GM20431 (cell line): ENCODE data around the gene ZBTB8OS.
"Not testable (repeated sequence)": the region's sequence is repeated elsewhere in the genome, so short reads cannot be mapped to it uniquely, and the experiment has no call there.

Source experiments
- in situ Hi-C: fragments of 300-500 bp; cut with MseI, MboI; formaldehyde crosslinking; loops from one replicate; pipeline ENCODE4 v1.15.0; 2020; ENCODE audit warnings: low sequenced_read_pairs; ENCODE audit not compliant: unreplicated experiment

Gene ZBTB8OS

DNA sequence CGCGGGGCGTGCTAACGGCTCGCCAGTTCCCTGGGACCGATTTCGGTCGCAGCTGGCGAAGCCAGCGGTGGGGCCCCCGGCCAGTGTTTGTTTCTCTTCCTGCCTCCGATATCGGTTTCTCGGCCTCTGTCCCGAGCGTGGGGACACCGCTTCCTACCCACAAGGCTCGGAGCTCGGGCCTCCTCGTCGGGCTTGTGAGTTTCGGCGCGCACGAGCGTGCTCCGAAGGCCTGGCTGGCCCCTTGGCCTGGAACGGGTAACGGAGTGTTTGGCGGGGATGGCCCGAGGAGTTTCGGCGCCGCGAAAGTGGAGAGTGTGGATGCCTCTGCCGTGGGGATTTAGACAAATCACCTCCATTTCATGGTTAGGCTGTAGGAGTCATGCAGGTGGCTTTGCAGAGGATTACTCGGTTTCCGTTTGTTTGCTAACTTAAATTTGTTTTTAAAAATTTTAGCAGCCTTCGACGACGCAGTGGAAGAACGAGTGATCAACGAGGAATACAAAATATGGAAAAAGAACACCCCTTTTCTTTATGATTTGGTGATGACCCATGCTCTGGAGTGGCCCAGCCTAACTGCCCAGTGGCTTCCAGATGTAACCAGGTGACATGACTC is 1.2 kb upstream of the ZBTB8OS start:
- in situ Hi-C loops, result no loop called here

DNA sequence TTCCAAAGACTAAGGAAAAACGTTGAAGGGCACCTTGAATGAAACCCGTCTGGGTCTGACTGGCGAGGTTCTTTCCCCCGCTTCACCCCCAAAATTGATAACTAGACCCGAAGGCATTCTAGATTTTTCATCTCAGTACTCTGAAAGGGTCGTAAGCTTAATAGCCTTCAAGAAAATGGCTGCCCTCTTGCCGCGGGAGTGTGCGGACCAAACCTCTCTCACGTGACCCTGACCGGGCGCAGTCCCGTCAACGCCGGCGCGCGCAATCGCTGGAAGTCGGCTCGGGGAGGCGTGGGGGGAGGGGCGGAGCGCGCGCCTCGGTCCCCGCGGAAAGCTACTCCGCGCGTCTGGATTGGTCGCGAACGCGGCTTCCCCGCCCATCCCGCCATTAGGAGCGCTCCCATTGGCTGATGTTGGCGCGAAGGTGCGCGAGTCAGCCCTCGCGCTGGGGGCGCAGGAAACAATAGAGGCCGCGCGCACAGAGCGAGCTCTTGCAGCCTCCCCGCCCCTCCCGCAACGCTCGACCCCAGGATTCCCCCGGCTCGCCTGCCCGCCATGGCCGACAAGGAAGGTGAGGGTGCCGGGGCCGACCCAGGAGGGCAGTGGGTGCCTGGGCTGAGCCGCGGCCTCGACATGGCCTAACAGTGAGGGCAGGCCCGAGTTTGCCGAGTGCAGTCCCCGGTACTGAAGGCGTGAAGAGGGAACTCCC is 556 bp upstream of the ZBTB8OS start, which contains the start of gene RBBP4:
Gene RBBP4 (plus strand): TSS at position 457 of the 709 bp plus-strand sequence. CDS start 99 bp downstream, at position 556.
- in situ Hi-C loops, result no loop called here

DNA sequence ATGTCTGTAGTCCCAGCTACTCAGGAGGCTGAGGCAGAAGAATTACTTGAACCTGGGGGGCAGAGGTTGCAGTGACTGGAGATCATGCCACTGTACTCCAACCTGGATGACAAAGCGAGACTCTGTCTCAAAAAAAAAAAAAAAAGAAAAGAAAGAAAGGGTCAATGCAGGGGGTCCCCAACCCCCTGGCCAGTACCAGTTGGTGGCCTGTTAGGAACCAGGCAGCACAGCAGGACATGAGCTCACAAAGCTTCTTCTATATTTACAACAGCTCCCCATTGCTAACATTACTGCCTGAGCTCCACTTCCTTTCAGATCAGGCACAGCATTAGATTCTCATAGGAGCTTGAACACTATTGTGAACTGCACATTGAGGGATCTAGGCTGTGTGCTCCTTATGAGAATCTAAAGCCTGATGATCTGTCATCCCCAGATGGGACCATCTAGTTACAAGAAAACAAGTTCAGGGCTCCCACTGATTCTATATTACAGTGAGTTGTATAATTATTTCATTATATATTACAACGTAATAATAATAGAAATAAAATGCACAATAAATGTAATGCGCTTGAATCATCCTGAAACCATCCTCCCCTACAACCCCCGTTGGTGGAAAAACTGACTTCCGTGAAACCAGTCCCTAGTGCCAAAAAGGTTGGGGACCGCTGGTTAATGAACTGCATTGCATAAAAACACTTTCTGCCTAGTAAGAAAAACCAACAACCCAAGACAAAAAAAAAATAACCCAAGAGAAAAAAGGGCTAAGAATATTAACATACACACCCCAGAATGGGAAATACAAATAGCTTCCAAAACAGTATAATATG is 2.8 kb downstream of the ZBTB8OS start:
- in situ Hi-C loops, result no loop called here

DNA sequence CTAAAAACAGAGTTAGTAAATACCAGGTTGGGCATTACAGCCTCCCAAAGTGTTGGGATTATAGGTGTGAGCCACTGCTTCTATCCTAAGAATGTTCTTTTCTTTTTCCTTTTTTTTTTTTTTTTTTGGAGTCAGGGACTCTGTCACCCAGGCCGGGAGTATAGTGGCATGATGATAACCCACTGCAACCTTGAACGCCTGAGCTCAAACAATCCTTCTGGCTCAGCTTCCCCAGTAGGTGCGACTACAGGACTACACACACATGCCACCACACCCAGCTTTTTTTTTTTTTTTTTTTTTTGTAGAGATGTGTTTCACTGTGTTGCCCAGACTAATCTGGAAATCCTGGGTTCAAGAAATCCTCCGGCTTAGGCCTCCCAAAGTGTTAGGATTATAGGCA is 5.9 kb downstream of the ZBTB8OS start:
- in situ Hi-C loops, result no loop called here

DNA sequence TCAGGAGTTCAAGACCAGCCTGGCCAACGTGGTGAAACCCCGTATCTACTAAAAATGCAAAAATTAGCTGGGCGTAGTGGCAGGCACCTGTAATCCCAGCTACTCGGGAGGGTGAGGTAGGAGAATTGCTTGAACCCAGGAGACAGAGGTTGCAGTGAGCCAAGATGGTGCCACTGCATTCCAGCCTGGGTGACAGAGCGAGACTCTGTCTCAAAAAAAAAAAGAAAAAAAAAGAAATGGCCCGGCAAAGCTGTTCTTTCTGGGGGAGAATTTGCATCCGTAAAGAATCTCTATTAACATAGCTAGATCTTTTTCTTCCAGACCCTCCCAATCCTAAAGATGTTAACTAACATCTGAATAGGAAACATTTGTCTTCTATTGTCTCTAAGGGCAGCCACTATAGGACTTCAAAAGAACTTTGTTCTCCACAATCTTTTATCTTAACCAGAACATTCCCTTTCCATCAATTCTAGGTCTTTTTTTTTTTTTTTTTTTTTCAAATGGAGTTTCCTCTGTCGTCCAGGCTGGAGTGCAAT is 8.0 kb downstream of the ZBTB8OS start:
- in situ Hi-C loops, result not testable (repeated sequence)

DNA sequence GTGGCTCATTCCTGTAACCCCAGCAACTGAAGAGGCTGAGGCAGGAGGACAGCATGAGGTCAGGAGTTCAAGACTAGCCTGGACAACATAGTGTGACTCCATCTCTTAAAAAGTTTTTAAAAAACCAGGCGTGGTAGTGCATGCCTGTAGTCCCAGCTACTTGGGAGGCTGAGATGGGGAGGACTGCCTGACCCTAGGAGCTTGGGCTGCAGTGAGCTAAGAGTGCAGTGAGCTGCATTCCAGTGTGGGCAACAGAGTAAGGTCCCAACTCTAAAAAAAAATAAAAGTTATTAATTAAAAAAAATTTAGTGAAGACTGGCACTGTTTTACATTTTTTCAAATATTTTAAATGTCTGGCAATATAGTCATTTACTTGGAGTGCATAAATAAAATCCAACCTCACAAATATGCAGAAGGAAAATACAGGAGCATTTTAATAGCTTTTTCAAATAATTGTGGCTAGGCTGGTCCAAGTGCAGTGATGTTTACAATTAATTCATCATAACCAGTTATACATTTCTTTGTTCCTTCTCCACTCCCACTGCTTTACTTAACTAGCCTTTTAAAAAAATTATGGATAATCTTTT is 10.8 kb downstream of the ZBTB8OS start:
- in situ Hi-C loops, result no loop called here

DNA sequence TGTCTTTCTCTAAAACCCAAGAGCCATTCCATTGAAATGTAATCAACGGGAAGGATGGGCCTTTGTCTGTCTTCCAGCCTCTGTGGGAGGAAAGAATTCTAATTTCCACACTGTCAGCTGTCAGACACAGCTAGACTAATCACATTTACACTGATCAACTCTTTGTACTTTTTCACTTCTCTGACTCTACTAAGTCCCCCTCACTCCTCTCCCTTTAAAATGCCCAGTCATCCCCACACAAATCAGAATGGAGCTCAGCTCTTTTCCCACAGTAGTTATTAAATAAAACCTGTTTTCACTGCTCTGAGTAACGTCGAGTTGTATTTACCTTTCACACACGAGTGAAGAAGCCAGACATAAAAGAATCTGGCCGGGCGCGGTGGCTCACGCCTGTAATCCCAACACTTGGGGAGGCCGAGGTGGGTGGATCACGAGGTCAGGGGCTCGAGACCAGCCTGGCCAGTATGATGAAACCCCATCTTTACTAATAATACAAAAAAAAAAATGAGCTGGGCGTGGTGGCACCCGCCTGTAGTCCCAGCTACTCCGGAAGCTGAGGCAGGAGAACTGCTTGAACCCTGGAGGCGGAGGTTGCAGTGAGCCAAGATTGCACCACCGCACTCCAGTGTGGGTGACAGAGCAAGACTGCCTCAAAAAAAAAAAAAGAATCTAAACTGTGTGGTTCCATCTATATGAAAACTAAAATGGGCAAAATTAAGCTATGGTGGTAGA is 13.3 kb downstream of the ZBTB8OS start:
- in situ Hi-C loops, result no loop called here

DNA sequence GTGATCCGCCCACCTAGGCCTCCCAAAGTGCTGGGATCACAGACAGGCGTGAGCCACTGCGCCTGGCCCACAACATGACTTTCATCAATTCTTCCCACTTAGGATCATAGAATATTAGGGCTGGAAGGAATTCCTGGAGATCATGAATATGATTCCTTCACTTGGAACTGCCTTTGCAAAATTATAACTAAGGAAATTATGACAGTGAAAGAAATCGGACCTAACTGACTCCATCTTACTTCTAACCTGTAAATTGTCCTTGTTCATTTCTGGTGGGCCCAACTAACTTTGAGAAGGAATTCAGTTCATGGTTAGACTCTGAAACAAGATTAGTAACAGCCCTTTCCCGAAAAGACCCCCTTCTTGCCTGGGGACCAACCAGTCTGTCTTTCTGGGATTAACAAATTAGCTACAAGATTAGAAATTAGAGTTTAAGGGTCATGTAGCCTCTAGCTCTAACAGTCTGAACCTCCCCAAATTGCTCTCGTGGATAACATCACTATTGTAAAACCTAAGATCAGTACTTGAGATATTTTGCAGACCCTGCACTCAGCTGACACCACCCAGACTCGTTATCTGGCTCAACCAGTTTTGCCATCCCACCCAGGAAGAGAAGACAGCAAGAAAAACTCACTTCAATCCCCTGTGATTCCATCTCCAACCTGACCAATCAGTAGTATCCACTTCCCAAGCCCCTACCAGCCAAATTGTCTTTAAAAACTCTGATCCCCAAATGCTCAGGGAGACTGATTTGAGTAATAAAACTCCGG is 14.7 kb downstream of the ZBTB8OS start:
- in situ Hi-C loops, result no loop called here

DNA sequence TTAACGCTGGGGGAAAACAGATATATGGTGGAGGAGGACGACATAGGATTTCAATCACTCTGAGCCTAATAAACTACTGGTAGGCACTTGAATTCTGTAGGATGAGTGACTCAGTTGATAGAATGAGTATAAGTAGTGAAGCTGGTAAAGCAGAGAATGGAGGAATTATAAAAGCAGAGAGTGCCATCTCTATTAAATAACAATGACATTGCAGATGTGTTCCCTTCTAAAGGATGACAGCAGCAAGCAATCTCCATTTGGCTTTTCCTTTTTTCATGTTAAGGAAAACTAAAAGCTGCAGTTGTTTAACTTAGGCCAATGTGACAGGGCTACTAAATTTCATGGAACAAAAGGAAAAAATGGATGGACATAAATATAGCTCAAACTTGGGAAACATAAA is 17.5 kb downstream of the ZBTB8OS start:
- in situ Hi-C loops, result no loop called here

DNA sequence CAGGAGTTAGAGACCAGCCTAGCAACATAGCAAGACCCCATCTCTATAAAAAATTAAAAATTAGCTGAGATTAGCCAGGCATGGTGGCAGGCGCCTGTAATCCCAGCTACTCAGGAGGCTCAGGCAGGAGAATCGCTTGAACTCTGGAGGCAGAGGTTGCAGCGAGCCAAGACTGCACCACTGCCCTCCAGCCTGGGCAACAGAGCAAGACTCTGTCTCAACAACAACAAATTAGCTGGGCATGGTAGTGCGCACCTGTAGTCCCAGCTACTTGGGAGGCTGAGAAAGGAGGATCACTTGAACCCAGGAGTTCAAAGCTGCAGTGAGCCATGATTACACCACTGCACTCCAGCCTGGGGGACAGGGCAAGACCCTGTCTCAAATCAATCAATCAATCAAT is 20.2 kb downstream of the ZBTB8OS start:
- in situ Hi-C loops, result not testable (repeated sequence)

DNA sequence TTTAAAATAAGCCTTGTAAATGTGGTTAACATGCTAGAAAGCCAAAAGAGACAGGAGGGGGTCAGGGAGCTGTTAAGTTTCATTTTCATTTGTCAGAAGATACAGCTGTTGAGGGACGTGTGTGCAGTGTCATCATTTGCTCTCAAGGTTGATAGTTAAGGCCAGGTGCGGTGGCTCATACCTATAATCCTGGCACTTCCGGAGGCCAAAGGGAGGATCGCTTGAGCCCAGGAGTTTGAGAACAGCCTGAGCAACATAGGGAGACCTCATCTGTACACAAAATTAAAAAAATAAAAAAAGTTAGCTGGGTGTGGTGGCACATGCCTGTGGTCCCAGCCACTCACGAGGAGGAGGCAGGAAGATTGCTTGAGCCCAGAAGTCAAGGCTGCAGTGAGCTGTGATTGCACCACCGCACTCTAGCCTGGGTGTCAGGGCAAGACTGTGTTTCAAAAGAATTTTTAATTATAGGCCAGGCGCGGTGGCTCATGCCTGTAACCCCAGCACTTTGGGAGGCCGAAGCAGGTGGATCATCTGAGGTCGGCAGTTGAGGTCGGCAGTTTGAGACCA is 22.7 kb downstream of the ZBTB8OS start:
- in situ Hi-C loops, result no loop called here

DNA sequence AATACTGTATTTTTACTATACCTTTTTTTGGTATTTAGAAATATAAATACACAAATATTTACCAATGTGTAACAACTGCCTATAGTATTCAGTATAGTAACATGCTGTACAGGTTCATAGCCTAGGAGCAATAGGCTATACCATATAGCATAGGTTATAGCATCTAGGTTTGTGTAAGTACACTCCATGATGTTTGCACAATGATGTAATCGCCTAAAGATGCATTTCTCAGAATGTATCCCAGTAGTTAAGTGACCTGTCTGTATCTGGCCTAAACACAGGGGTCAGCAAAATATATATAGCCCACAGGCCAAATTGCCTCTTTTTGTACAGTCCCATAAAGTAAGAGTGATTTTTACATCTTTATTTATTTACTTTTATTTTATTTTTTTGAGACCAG is 24.2 kb downstream of the ZBTB8OS start:
- in situ Hi-C loops, result no loop called here

DNA sequence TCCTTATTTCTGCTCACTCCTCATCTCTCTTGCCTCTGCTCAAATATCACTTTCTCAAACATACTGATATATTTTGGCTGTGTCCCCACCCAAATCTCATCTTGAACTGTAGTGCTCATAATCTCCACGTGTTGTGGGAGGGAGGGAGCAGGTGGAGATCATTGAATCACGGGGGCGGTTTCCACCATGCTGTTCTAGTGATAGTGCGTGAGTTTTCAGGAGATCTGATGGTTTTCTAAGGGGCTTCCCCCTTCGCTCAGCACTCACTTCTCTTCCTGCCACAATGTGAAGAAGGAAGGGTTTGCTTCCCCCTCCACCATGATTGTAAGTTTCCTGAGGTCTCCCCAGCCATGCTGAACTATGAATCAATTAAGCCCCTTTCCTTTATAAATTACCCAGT is 26.6 kb downstream of the ZBTB8OS start:
- in situ Hi-C loops, result no loop called here

DNA sequence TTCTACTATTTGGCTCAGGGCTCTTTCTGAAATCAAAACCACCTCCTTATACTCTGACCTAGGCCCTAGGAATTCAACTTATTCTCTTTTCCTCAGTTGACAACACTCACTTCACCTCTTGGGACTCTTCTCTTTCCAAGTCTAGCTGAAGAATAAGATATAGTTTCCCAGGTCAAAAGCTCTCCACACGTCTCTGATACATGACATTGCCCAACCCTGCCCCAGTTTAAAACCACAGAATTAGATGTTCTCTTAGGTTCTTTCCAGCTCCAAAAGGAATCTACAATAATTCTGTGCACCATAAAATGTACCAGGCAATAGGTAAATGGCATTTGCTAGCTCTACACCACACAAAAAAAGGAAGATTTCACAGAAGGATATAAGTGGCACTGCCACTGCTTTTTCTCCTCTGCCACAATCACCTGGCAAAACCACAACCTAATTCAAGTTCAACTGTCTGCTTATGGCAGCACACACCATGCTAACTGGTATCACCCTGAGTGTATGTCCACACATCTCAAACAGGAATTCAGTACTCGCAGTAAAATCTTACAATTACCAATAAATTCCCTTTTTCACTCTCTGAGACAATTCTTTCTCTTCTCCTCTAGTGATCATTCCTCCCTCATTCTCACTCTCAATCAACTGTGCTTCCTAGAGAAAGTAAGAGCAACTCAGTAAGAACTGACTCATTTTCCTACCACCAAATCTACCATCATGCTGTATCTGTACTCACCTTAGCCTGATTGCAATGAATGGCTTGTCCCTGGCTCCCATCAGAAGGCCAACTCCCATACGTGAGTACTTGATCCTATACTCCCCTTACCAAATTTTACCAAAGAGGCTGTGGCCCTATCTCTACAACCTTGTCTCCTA is 27.3 kb downstream of the ZBTB8OS start:
- in situ Hi-C loops, result no loop called here

DNA sequence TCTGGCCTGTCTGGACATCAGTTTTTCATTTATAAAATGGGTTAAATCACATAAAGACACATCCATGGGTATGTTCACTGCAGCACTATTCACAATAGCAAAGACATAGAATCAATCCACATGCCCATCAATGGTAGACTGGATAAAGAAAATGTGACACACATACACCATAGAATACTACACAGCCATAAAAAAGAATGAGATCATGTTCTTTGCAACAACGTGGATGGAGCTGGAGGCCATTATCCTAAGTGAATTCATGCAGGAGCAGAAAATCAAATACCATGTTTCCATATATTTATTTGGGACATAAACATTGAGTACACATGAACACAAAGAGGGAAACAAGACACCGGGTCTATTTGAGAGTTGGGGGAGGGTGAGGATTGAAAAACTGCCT is 28.1 kb downstream of the ZBTB8OS start:
- in situ Hi-C loops, result no loop called here

DNA sequence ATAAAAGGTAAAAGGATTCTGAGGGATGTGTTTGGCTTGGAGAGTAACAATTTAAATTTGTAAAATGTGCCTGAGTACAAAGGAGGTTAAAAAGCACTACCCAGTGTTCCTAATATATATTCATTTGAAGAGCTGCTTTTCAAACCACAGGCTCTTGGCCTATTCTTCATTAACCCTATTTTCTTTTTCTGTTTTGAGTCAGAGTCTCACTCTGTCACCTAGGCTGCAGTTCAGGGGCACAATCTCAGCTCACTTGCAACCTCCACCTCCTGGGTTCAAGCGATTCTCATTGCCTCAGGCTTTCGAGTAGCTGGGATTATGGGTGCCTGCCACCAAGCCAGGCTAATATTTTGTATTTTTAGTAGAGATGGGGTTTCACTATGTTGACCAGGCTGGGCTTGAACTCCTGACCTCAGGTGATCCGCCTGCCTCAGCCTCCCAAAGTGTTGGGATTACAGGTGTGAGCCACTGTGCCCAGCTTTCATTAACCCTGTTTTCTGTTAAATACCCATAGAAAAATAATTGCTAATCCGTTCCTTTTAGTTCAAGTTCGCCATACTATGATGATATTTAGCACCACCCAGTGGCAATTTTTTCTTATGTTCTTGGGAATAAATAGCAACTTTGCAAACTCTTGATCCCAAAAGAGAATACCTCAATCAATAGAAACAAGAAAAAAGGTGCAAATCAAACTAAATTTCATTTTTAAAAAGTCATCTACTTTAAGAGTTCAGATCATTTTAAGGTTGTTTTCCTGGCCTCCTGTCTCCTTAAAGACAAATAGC is 30.5 kb downstream of the ZBTB8OS start:
- in situ Hi-C loops, result no loop called here

DNA sequence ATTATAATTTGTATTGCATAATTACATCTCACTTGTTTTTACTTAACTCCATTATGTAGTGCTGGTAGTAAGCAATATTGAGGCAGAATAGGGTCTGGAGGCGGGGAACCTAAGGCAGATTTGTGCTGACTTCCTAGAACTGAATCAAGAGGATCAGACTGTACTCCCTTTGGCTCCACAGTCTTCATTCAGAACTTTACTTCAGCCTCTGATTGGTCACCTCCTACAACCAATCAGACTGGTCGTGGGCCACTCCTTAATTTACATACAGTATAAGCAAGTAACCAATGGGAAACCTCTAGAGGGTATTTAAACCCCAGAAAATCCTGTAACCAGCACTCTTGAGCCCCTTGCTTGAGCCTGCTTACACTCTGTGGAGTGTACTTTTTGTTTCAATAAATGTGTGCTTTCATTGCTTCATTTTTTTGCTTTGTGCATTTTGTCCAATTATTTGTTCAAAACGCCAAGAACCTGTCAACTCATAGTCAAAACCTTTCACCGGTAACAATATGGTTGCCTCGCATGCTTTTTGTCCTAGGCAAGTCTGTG is 31.6 kb downstream of the ZBTB8OS start:
- in situ Hi-C loops, result no loop called here
